Pancreas (tissue), 10 donors: ENCODE data around the gene CCDC192. TPM values are rescaled to one million over a fixed set of nuclear protein-coding genes. Genes with fewer than 3 reads are reported as not detected.

Experiments
- ATAC-seq, 4 donors: fragments of 200-7000 bp; cut with Tn5 transposase; one replicate each; pipeline versions ENCODE4 v1.8.0 to v1.9.1; 2020; ENCODE audit warnings: mild to moderate bottlenecking in 4 of 4, moderate library complexity in 4 of 4
- DNase-seq, 6 donors: peaks; one replicate each; pipeline ENCODE4 v3.0.0-alpha.2; 2020
- FAIRE-seq: peaks from 2 replicates; lab custom pipeline; 2012; peaks lifted over from hg19 to GRCh38; lab: Jason Lieb, UNC
- H3K27ac ChIP-seq, 4 donors: fragments of 200-600 bp; sonication (generic); 1 replicate in 3 of 4; 2 replicates in 1 of 4; pipeline versions ENCODE4 v1.5.0 to v1.8.0; 2020
- H3K27me3 ChIP-seq, 4 donors: fragments of 200-600 bp; one replicate each; pipeline ENCODE4 v1.8.0; 2021
- H3K36me3 ChIP-seq, 3 donors: fragments of 200-600 bp; sonication (generic) in 1 of 3; one replicate each; pipeline versions ENCODE4 v1.5.0 to v1.8.0; 2020 to 2021
- H3K4me1 ChIP-seq, 3 donors: fragments of 200-600 bp; one replicate each; pipeline ENCODE4 v1.8.0; 2021
- H3K4me3 ChIP-seq, 4 donors: fragments of 200-600 bp; sonication (generic) in 2 of 4; one replicate each; pipeline versions ENCODE4 v1.5.0 to v1.8.0; 2020 to 2021
- H3K9me3 ChIP-seq, 4 donors: fragments of 200-600 bp; one replicate each; pipeline ENCODE4 v1.8.0; 2021
- WGBS, 2 donors: extraction: QIAGEN DNeasy Blood & Tissue Kit; methylation state at CpG; one replicate each; pipeline ENCODE4 v1.1.7; 2013; 5-methylcytosine and 5-hydroxymethylcytosine counted together
- intact Hi-C, 3 donors: fragments of 100-400 bp; cut with DNase I; formaldehyde crosslinking; loops; one replicate each; pipeline versions ENCODE4 v1.11.1 to v1.14.2; 2022
- polyA plus RNA-seq, 2 donors: library from polyadenylated mRNA; stranded (reverse); fragments of 200-250 nt; gene quantifications; one replicate each; pipeline ENCODE4 v1.2.3, GENCODE V29; 2013
- total RNA-seq, 6 donors: library from RNA; stranded (reverse); fragmentation: NEBNext Ultra II Directional in 4 of 6; extraction: Animal tissue kit (Norgen Biotek cat#: 25700) in 4 of 6; gene quantifications; one replicate each; pipeline versions ENCODE4 v1.2.1 to v1.2.4, GENCODE V29; 2021 to 2023
- TF ChIP-seq, protein P1 (sequence below), 4 donors: fragments of 200-600 bp; sonication (generic) in 3 of 4; IDR thresholded peaks; one replicate each; pipeline versions ENCODE4 v1.5.0 to v1.8.0; 2021; ENCODE audit warnings: antibody characterized with exemption in 4 of 4
- donor health status: healthy with polysubstance abuse.
- donor health status: DM: no; HTN: no; CAD: no; lungs with moderate emphysema.
- donor health status: DM: no; HTN: no; CAD: no.
- donor health status: control.
- donor health status: control.
- donor health status: Bipolar disorder and iron deficiency.
- donor health status: DM: yes; HTN: yes; CAD: no.
- donor health status: DM: no; HTN: no; CAD: no.
- donor health status: DM: no; HTN: no; CAD: no.
- donor health status: DM: yes; HTN: yes; CAD: no.

The CCDC192 gene
- total and polyA plus RNA-seq, 8 donors, result not detected

- no peak for FAIRE-seq
- WGBS, 2 donors, result 88 to 92% methylated on average over 5 of the region's 5 CpGs
These were observed 128.9 kb downstream of the CCDC192 start for GRCh38 chr5:127832067-127832466.

DNA sequence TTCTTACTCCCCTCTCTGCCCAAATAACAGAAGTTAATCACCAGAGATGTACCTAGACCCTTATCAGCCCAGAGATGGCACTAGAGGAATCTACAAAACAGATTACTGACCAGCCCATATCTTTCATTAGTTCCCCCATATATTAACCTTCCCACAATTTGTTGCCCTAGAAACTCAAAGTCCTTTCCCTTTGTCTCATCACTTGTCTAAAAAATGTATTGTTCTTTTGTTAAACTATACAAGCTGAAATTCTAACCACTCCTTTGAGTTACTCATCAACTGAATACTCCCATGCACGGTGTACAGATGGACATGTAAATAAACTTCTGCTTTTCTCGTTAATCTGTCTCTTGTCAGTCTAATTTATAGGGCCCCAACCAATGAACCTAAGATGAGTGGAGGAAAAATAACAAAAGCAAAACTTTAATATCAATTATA lies 130.9 kb downstream of the CCDC192 start:
- Histone ChIP-seq H3K4me3 (no peak overlapping the region), H3K36me3 (no peaks in the 10 kb centered on the region), H3K9me3 (no peaks in the 10 kb centered on the region), H3K4me1 (no peaks in the 10 kb centered on the region), H3K27ac (no peak overlapping the region), H3K27me3 (no peaks in the 10 kb centered on the region)
- FAIRE-seq, result no peak
- DNase-seq, result no peak
- TF ChIP-seq, protein P1, sequence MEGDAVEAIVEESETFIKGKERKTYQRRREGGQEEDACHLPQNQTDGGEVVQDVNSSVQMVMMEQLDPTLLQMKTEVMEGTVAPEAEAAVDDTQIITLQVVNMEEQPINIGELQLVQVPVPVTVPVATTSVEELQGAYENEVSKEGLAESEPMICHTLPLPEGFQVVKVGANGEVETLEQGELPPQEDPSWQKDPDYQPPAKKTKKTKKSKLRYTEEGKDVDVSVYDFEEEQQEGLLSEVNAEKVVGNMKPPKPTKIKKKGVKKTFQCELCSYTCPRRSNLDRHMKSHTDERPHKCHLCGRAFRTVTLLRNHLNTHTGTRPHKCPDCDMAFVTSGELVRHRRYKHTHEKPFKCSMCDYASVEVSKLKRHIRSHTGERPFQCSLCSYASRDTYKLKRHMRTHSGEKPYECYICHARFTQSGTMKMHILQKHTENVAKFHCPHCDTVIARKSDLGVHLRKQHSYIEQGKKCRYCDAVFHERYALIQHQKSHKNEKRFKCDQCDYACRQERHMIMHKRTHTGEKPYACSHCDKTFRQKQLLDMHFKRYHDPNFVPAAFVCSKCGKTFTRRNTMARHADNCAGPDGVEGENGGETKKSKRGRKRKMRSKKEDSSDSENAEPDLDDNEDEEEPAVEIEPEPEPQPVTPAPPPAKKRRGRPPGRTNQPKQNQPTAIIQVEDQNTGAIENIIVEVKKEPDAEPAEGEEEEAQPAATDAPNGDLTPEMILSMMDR (IDR thresholded peaks at IDR 0.05), result no peak
- intact Hi-C loops, result no loop called here
- no peak for ATAC-seq
- 30 to 33% methylated on average over 2 of the region's 2 CpGs for WGBS, 2 donors

More at GRCh38 chr5:127832067-127832466, 128.9 kb downstream of the CCDC192 start:
- DNase-seq (no peak), ATAC-seq (no peak)
- H3K9me3 ChIP-seq, result no peaks in the 10 kb centered on the region
- H3K27me3 ChIP-seq, result no peaks in the 10 kb centered on the region
- no peaks in the 10 kb centered on the region for H3K4me1 ChIP-seq
- H3K4me3 ChIP-seq, result no peak overlapping the region
- H3K27ac ChIP-seq, result no peak overlapping the region
- H3K36me3 ChIP-seq, result no peaks in the 10 kb centered on the region
- intact Hi-C loops, result no loop called here
- TF ChIP-seq, protein P1 (IDR thresholded peaks at IDR 0.05), result no peak

- no peaks in the 10 kb centered on the region for H3K9me3 ChIP-seq
- intact Hi-C loops, result no loop called here
- TF ChIP-seq, protein P1 (IDR thresholded peaks at IDR 0.05), result no peak
- no peaks in the 10 kb centered on the region for H3K4me1 ChIP-seq
- no peak overlapping the region for H3K4me3 ChIP-seq
- H3K36me3 ChIP-seq, result no peaks in the 10 kb centered on the region
- no peak overlapping the region for H3K27ac ChIP-seq
- ATAC-seq (no peak), DNase-seq (no peak), FAIRE-seq (no peak)
- no peaks in the 10 kb centered on the region for H3K27me3 ChIP-seq
- 69 to 78% methylated on average over 5 of the region's 5 CpGs for WGBS, 2 donors
These were observed 131.4 kb downstream of the CCDC192 start for GRCh38 chr5:127834554-127834953.

DNA sequence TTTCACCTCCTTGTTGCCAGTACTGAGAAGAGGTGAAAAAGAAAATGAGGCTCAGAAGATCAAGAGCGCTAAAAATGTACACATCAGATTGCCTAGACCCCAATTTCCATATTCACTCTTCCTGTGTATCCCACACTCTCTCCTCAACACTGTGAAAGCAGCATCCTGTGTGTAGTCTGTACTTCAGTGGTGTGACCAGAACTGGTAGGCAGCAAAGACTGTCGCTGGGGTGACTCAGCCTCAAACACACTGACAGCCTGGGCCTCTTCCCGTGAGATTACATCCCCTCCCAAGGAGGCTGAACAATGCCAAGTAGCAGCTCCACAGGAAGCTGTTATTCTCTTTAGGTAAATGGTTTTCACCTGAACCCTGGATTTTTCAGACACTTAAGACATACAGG lies 135.5 kb downstream of the CCDC192 start:
- Histone ChIP-seq H3K9me3 (no peaks in the 10 kb centered on the region), H3K36me3 (no peaks in the 10 kb centered on the region), H3K4me3 (no peak overlapping the region), H3K4me1 (peaks cover 0 to 6% (median 0%) of the 10 kb centered on the region in 3 donors), H3K27me3 (no peaks in the 10 kb centered on the region), H3K27ac (no peak overlapping the region)
- FAIRE-seq (no peak), ATAC-seq (peak in 2 of 4 donors; percentile 35 to 46), DNase-seq (no peak)
- TF ChIP-seq, protein P1 (IDR thresholded peaks at IDR 0.05), result no peak
- intact Hi-C loops, result no loop called here
- WGBS, 2 donors, result 87 to 88% methylated on average over 3 of the region's 3 CpGs

DNA sequence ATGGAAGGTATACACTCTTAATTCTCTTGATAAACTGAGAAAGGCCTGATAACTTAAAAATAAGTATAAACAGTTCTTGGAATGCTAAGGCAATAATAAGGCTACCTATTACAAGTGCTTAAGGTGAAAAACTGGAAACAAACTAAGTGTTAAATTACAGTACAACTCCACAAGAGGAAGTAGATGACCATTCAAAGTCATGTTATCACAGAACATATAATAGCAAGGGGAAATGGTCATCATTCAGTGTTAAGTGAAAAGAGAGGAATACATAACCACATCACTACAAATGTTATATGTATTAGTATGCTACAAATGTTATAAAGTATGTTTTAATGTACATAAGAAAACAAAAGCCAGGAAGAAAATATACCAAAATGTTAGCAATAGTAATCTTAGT lies 135.9 kb downstream of the CCDC192 start:
- H3K4me3 ChIP-seq, result no peak overlapping the region
- no peak for FAIRE-seq
- TF ChIP-seq, protein P1 (IDR thresholded peaks at IDR 0.05), result no peak

More for the DNA sequence above, 135.9 kb downstream of the CCDC192 start:
- no peak overlapping the region for H3K27ac ChIP-seq
- ATAC-seq (no peak), DNase-seq (no peak)
- intact Hi-C loops, result no loop called here
- no peaks in the 10 kb centered on the region for H3K9me3 ChIP-seq
- no peaks in the 10 kb centered on the region for H3K27me3 ChIP-seq
- peaks cover 0 to 6% (median 0%) of the 10 kb centered on the region in 3 donors for H3K4me1 ChIP-seq
- H3K36me3 ChIP-seq, result no peaks in the 10 kb centered on the region
